H9 (cell line): ENCODE data around the gene ZNF236. TPM values are rescaled to one million over a fixed set of nuclear protein-coding genes. Genes with fewer than 3 reads are reported as not detected.

Experiments
- DNase-seq: peaks from one replicate; pipeline ENCODE4 v3.0.0-alpha.2; 2017
- H2AFZ ChIP-seq: one replicate; pipeline ENCODE4 v1.6.1; 2013; ENCODE audit warnings: mild to moderate bottlenecking, low read length, control low read depth, moderate library complexity
- H2AK5ac ChIP-seq: 2 replicates; pipeline ENCODE4 v1.6.1; 2013; ENCODE audit warnings: low read length, control low read depth, mixed read lengths; ENCODE audit not compliant: insufficient read length
- H2BK120ac ChIP-seq: one replicate; pipeline ENCODE4 v1.6.1; 2013; ENCODE audit warnings: low read depth, mild to moderate bottlenecking, low read length, control low read depth, inconsistent platforms; ENCODE audit not compliant: poor library complexity, severe bottlenecking
- H2BK12ac ChIP-seq: 2 replicates; pipeline ENCODE4 v1.6.1; 2013; ENCODE audit warnings: low read length, control low read depth, mixed read lengths, low read depth; ENCODE audit not compliant: insufficient read length
- H2BK15ac ChIP-seq: 2 replicates; pipeline ENCODE4 v1.6.1; 2013; ENCODE audit warnings: low read depth, low read length, control low read depth
- H2BK20ac ChIP-seq: one replicate; pipeline ENCODE4 v1.6.1; 2013; ENCODE audit warnings: low read depth, mild to moderate bottlenecking, low read length, control low read depth, inconsistent platforms; ENCODE audit not compliant: poor library complexity, severe bottlenecking
- H2BK5ac ChIP-seq: 2 replicates; pipeline ENCODE4 v1.6.1; 2013; ENCODE audit warnings: low read length, control low read depth, mixed read lengths; ENCODE audit not compliant: insufficient read length
- H3K14ac ChIP-seq: 2 replicates; pipeline ENCODE4 v1.6.1; 2013; ENCODE audit warnings: low read length, control low read depth; ENCODE audit not compliant: insufficient read depth
- H3K18ac ChIP-seq: 2 replicates; pipeline ENCODE4 v1.6.1; 2013; ENCODE audit warnings: low read depth, mild to moderate bottlenecking, mixed read lengths, low read length, control low read depth; ENCODE audit not compliant: insufficient read length
- H3K23ac ChIP-seq: 2 replicates; pipeline ENCODE4 v1.6.1; 2013; ENCODE audit warnings: low read length, control low read depth, mixed read lengths, low read depth; ENCODE audit not compliant: insufficient read length
- H3K23me2 ChIP-seq: 2 replicates; pipeline ENCODE4 v1.6.1; 2013; ENCODE audit warnings: low read depth, mild to moderate bottlenecking, mixed read lengths, low read length, control low read depth; ENCODE audit not compliant: insufficient read length, poor library complexity, severe bottlenecking
- H3K27ac ChIP-seq: 2 replicates; pipeline ENCODE4 v1.5.1; 2013; ENCODE audit warnings: low read length, control low read depth, mixed read lengths, low read depth; ENCODE audit not compliant: insufficient read length
- H3K27me3 ChIP-seq: 2 replicates; pipeline ENCODE4 v1.6.1; 2013; ENCODE audit warnings: low read length, control low read depth, inconsistent platforms; ENCODE audit not compliant: insufficient read depth
- H3K4ac ChIP-seq: 2 replicates; pipeline ENCODE4 v1.6.1; 2013; ENCODE audit warnings: low read depth, mild to moderate bottlenecking, control low read depth, inconsistent platforms, low read length, moderate library complexity
- H3K4me1 ChIP-seq: 2 replicates; pipeline ENCODE4 v1.6.1; 2013; ENCODE audit warnings: low read length, control low read depth, inconsistent platforms; ENCODE audit not compliant: insufficient read depth
- H3K4me2 ChIP-seq: 2 replicates; pipeline ENCODE4 v1.6.1; 2013; ENCODE audit warnings: low read length, control low read depth, mixed read lengths; ENCODE audit not compliant: insufficient read length, insufficient read depth
- H3K56ac ChIP-seq: 2 replicates; pipeline ENCODE4 v1.6.1; 2013; ENCODE audit warnings: low read depth, mild to moderate bottlenecking, mixed read lengths, low read length, control low read depth; ENCODE audit not compliant: insufficient read length
- H3K79me1 ChIP-seq: 2 replicates; pipeline ENCODE4 v1.6.1; 2013; ENCODE audit warnings: low read depth, mild to moderate bottlenecking, moderate library complexity, low read length, control low read depth, inconsistent platforms; ENCODE audit not compliant: insufficient read depth, poor library complexity, severe bottlenecking
- H3K79me2 ChIP-seq: 2 replicates; pipeline ENCODE4 v1.6.1; 2013; ENCODE audit warnings: low read length, control low read depth, inconsistent platforms; ENCODE audit not compliant: insufficient read depth
- H3K9ac ChIP-seq: 2 replicates; pipeline ENCODE4 v1.6.1; 2013; ENCODE audit warnings: low read length, control low read depth, mixed read lengths; ENCODE audit not compliant: insufficient read length; ENCODE audit errors: extremely low read depth
- H3K9me3 ChIP-seq: one replicate; pipeline ENCODE4 v1.6.1; 2013; ENCODE audit warnings: low read depth, low read length, inconsistent platforms; ENCODE audit not compliant: control insufficient read depth
- H3T11ph ChIP-seq: one replicate; pipeline ENCODE4 v1.6.1; 2013; ENCODE audit warnings: mild to moderate bottlenecking, low read length, control low read depth, inconsistent platforms
- H4K20me1 ChIP-seq: one replicate; pipeline ENCODE4 v1.6.1; 2013; ENCODE audit not compliant: control insufficient read depth, insufficient read length, insufficient read depth
- H4K5ac ChIP-seq: 2 replicates; pipeline ENCODE4 v1.6.1; 2013; ENCODE audit warnings: low read depth, mild to moderate bottlenecking, mixed read lengths, low read length, control low read depth; ENCODE audit not compliant: insufficient read length
- H4K8ac ChIP-seq: replicated peaks from 2 replicates; pipeline ENCODE4 v1.6.1; 2013; ENCODE audit warnings: low read length, control low read depth, mixed read lengths, low read depth; ENCODE audit not compliant: insufficient read length
- H4K91ac ChIP-seq: 2 replicates; pipeline ENCODE4 v1.6.1; 2013; ENCODE audit warnings: low read depth, mild to moderate bottlenecking, moderate library complexity, mixed read lengths, low read length, control low read depth; ENCODE audit not compliant: insufficient read length
- H3K27ac Mint-ChIP-seq, 3 experiments: 2 replicates in 2 of 3; 3 replicates in 1 of 3; pipeline ENCODE4 v1.8.0; 2020 to 2021; ENCODE audit warnings: mixed read lengths in 3 of 3, mild to moderate bottlenecking in 1 of 3, moderate library complexity in 1 of 3
- H3K27me3 Mint-ChIP-seq: 2 replicates; pipeline ENCODE4 v1.8.0; 2021; ENCODE audit warnings: low read depth, mild to moderate bottlenecking, moderate library complexity, mixed read lengths
- H3K36me3 Mint-ChIP-seq, 3 experiments: 2 replicates in 2 of 3; 3 replicates in 1 of 3; pipeline ENCODE4 v1.8.0; 2020 to 2021; ENCODE audit warnings: low read depth in 3 of 3, mixed read lengths in 3 of 3; ENCODE audit not compliant: insufficient read depth in 1 of 3
- H3K4me1 Mint-ChIP-seq, 2 experiments: 2 replicates each; pipeline ENCODE4 v1.8.0; 2020; ENCODE audit warnings: mixed read lengths in 2 of 2
- H3K4me3 Mint-ChIP-seq, 2 experiments: 2 replicates in 1 of 2; 3 replicates in 1 of 2; pipeline ENCODE4 v1.8.0; 2020 to 2021; ENCODE audit warnings: mild to moderate bottlenecking in 2 of 2, mixed read lengths in 2 of 2, moderate library complexity in 1 of 2
- H3K9me3 Mint-ChIP-seq, 2 experiments: 2 replicates in 1 of 2; 3 replicates in 1 of 2; pipeline ENCODE4 v1.8.0; 2020; ENCODE audit warnings: mild to moderate bottlenecking in 2 of 2, mixed read lengths in 2 of 2, moderate library complexity in 1 of 2
- CTCF ChIP-seq: fragments of 200-600 bp; sonication (generic); conservative IDR thresholded peaks from 3 replicates; pipeline ENCODE4 v1.8.0; 2021; ENCODE audit warnings: antibody characterized with exemption, mild to moderate bottlenecking
- WGBS: extraction: QIAGEN DNeasy Blood & Tissue Kit; methylation state at CpG from one replicate; pipeline ENCODE4 v1.1.7; 2013; ENCODE audit warnings: missing lambda C conversion rate, low lambda C conversion rate, mixed read lengths; ENCODE audit not compliant: insufficient read length; ENCODE audit errors: extremely low coverage; 5-methylcytosine and 5-hydroxymethylcytosine counted together
- total RNA-seq: library from RNA; stranded (reverse); gene quantifications from 2 replicates; pipeline ENCODE4 v1.2.1, GENCODE V29; 2021

The ZNF236 gene
- total RNA-seq, 1 experiment from 2014 or later, result 16.0 TPM

- Histone ChIP-seq H2BK5ac (no peak overlapping the region), H3K79me2 (no peaks in the 10 kb centered on the region), H2AK5ac (no peak overlapping the region), H3K79me1 (no peaks in the 10 kb centered on the region), H3K23ac (no peak overlapping the region), H3K27ac (no peak overlapping the region), H4K91ac (no peak overlapping the region), H3K18ac (no peak overlapping the region), H3K4ac (no peak overlapping the region), H4K20me1 (no peaks in the 10 kb centered on the region), H3K9ac (no peak overlapping the region), H3K27me3 (no peaks in the 10 kb centered on the region), H2BK12ac (no peak overlapping the region), H3T11ph (no peak overlapping the region), H4K5ac (no peak overlapping the region), H2BK20ac (no peak overlapping the region), H2BK15ac (no peak overlapping the region), H3K4me2 (no peak overlapping the region), H2BK120ac (no peak overlapping the region), H3K4me1 (no peaks in the 10 kb centered on the region), H4K8ac (no peak overlapping the region), H3K14ac (no peak overlapping the region), H3K23me2 (no peaks in the 10 kb centered on the region), H2AFZ (no peak overlapping the region), H3K9me3 (no peaks in the 10 kb centered on the region), H3K56ac (no peak overlapping the region)
- TF ChIP-seq CTCF, result no peak
- Mint-ChIP-seq H3K4me3 (no peak overlapping the region), H3K27me3 (no peaks in the 10 kb centered on the region), H3K9me3 (peaks cover 6 to 8% of the 10 kb centered on the region in 2 experiments; a peak in 4 of 5 replicates), H3K4me1 (peaks cover 0 to 4% of the 10 kb centered on the region in 2 experiments; a peak in 1 of 4 replicates), H3K27ac (no peak overlapping the region), H3K36me3 (peaks cover 41 to 69% (median 58%) of the 10 kb centered on the region in 3 experiments)
- WGBS, result no CpG with 5 or more reads among the region's 3 CpGs
- DNase-seq, result no peak
Measured at GRCh38 chr18:76895498-76895897, 73.1 kb downstream of the ZNF236 start.
